ENCODE results near the gene CD53.

- TF ChIP-seq, protein P1, sequence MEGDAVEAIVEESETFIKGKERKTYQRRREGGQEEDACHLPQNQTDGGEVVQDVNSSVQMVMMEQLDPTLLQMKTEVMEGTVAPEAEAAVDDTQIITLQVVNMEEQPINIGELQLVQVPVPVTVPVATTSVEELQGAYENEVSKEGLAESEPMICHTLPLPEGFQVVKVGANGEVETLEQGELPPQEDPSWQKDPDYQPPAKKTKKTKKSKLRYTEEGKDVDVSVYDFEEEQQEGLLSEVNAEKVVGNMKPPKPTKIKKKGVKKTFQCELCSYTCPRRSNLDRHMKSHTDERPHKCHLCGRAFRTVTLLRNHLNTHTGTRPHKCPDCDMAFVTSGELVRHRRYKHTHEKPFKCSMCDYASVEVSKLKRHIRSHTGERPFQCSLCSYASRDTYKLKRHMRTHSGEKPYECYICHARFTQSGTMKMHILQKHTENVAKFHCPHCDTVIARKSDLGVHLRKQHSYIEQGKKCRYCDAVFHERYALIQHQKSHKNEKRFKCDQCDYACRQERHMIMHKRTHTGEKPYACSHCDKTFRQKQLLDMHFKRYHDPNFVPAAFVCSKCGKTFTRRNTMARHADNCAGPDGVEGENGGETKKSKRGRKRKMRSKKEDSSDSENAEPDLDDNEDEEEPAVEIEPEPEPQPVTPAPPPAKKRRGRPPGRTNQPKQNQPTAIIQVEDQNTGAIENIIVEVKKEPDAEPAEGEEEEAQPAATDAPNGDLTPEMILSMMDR (IDR thresholded peaks at IDR 0.05), result no peak
- no peak for TF ChIP-seq POLR2A (IDR thresholded peaks at IDR 0.05)
Measured at GRCh38 chr1:110928191-110928590, 55.2 kb downstream of the CD53 start.

All from testis (tissue), 2 donors.